Kidney glomerular epithelial cell (primary cell): Measurements from ENCODE around the gene QDPR.

Experiments used
- DNase-seq: peaks from one replicate; lab custom pipeline; 2025; lab: John Stamatoyannopoulos, UW

The QDPR gene

DNA sequence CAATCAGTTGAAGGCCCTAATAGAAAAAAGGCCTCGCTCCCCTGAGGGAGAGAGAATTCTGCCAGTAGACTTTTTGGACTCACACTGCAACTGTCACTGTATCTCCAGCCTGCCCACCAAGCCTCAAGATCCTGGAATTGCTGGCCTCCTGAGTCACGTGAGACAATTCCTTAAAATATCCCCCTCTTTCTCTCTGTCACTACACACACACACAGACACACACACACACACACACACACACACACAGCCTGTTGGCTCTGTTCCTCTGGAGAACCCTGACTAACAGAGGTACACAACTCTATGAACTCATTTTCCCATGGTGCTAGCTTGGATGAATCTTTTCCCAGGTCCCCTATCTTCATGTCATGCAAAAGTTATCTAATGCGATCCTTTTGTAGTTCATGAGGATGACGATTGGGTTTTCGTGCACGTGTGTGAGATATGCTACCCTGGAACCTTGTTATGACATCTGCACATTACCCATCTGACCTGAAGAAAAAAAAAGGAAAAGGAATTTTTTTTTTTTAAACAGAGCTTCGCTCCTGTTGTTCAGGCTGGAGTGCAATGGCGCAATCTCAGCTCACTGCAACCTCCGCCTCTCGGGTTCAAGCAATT is 16.8 kb upstream of the QDPR start:
- no peak for DNase-seq

DNA sequence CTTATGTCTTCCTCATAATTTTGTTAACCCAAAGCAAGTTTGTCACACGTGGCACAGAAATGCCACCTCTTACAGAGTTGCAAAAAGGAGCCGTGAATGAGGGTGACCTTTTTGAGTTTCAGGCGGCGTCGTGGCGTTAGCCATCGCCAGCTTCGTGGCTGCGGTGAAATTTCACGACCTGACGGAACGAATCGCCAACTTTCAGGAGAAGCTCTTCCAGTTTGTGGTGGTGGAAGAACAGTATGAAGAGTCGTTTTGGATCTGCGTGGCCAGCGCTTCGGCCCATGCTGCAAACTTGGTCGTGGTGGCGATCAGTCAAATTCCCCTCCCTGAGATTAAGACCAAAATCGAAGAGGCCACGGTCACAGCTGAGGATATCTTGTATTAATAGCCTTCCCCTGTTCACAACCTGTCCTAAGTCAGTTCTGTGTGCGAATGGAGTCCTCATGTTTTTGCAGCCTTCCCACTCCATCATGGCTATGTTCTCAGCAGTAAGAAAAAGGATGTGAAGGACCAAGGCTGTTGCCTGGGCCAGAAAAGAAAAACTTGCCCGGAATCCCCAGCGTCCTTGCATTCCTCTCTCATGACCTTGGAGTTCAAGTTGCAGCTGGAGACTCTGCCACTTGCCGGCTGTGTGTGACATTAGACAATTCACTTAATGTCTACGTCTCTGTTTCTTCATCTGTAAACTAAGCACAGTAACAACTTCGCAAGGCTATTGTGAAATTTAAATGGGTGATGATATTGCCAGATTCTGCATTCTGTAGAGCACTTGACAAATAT is 15.0 kb upstream of the QDPR start:
- DNase-seq: no peak

DNA sequence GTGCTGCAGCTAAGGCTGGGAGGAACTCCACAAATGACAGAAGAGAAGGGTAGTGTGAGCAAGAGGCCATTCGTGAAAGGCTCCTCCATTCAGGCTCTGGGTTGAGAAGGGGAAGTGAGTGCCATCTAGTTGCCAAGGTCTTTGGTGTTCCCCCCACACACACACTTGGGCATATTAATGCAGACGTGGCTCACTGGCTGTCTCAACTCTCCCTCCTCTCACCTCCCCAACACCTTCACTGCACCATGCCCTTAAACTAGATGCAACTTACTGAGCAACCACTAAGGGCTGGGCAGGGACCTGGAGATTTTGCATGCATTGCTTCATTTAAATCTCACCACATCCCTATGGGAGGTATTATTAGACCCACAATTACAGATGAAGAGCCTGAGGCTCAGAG is 11.8 kb upstream of the QDPR start:
- no peak for DNase-seq

DNA sequence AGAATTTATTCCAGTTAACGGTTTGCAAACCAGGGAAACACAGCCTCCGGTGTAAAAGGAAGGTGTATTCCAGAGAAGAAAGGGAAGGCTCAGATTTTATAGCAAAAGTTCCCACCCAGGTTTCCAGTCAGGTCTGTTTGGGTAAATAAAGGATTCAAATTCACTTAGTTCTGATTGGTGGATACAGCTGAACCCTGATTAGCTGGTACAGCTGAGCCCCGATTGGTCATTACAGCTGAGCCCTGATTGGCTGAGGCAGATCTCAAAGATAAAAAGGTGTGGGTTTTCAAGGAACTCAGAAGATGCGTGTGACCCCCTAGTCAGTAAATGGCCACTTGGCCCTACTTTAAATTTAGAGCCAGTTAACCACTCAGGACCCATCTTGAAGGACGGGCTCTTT is 9.7 kb upstream of the QDPR start:
- DNase-seq: no peak

DNA sequence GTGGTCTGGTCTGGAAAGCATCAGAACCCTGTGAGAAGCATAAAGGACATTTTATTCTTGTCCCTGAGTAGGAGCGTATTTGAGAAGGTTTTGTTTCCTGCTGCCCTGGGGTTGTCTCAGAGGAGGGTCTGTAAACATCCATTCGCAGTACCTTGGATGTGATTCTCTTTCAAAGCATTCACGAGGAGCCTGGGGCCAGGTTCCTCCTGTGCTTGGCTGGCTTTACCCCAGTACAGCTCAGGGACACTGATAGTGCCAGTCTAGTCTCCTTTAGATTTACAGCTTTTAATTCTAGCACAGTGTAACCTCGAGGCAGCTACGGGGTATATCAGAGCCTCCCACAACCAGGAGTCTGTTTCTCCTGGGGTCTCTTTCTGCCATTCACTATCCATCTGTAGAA is 5.8 kb upstream of the QDPR start:
- no peak for DNase-seq

DNA sequence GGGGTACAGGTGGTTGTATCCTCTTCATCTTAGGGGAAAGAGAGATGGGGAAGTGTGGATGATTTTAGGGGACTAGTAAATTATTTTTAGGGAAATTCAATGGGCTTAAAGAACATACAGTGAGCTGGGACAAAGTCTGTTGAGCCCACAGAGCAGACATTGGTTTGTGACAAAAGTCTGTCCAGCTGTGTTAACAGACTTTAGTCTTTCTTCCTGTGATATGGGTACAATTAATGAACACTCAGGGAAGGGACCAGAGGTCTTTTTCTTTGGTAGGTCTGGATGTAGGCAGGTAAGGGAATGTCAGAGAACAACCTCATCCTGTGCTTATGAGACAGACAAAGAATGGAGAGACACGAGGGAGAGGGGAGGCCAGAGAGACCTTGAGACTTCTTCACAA is 5.1 kb upstream of the QDPR start:
- DNase-seq: no peak

DNA sequence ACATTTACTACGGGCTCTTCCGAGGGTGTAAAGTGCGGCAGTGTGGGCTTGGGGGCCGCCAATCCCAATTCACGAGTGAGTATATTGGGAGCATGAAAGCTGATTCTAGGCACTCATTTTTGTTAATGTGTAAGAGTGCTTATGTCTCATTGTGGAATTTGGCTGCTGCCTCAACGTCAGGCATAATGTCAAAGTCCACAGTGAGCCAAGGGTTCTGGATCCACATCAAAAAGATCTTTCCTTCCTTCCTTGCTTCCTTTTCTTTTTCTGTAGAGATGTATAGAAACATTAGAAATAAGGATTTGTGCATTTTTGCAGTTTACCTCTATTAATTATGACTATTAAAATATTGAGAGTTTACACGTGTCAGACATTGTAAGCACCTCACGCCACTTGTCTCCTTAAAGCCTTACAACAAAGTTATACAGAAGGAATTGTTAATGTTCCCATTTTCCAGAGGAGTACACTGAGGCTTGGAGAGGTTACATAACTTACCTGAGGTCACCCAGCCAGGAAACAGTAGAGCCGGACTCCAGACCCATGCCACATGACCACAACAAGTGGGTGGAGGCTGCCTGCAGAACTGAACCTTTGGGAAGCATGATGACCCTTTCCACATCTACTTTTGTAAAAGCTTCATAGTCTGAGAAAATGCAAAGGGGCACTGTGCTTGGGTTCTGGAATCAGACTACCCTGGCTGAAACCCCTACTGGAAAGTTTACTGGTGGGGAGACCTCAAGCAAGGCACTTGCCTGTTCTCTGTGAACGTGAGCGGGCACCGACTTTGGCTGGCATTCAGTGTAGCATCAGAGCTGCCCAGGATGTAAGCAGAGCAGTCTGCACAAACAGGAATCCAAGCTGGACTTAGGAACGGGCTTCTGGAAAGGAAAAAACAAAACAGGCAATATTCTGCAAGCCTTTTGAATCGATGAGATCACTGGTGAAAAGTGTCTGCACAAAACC is 3.8 kb upstream of the QDPR start:
- DNase-seq: no peak

DNA sequence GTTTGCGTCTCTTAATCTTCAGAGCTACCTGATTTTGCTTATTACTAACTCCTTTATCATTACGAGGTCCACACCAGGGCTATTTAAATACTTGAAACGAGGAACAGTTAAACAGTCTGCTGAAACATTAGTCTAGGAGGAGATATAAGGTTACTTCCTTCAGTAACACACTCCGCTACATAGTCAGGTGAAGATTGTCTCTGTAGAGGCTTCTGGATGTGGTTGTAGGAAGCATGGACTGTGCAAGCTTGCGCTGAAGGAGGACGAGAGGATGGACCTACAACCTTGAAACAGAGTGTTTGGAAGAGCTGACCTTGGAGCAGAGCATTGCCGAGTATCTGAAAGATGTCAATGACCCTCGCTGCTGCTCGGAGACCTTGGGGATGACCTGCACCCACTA is 3.0 kb upstream of the QDPR start, which contains the start of gene CLRN2:
Gene CLRN2 (plus strand): TSS at position 301 of the 400 bp plus-strand sequence. CDS start 102 bp downstream, outside the sequence.
- DNase-seq: no peak

DNA sequence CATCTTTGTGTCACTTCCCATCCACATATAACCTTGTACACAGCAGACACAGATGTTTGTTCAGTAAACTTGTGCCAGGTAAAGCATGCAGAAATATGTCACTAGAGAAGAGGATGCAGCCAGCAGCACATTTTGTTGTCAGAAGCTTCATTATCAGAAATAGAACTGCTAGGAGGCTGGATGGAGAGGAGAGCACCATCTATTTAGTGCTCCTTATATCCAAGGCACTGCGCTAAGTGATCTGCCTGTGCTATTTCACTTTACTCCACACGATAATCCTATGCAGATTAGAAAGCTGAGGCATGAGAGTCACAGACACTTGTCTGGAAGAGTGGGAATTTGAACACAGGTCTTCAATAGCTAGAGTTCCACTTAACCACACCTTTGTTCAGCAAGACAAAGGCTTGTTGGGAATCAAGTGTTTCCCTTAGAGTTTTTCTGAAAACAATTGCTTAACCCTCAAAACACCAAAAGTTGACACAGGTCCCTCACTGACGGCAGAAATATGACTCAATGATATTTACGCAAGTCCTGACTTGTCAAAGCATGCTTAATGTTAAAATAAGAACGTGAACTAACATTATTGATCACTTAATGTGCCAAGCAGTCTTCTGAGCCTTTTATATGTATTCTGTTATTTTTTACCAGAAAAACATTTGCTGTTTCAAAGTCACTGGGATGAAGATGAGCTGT is 1.2 kb upstream of the QDPR start:
- DNase-seq: no peak

DNA sequence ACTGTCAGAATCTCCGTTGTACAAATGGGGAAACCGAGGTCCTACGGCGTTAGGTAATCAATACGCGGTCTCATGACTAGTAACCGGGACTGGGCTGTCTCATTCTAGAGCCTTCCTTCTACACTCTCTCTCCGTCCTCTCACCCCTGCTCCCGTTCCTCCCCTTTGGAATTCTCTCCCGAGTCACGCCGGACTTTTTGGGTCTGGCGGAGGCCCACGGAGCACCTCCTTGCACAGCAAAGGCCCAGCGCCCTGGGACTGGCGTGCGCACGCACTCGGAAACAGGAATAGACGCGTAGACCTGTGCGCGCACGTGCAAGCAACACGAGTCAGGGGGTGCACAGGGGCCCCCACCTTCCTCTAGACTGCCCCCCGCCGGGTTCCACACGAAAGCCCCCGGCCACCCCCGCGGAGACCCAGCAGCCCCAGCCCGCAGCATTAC is 361 bp downstream of the QDPR start:
- DNase-seq: no peak

DNA sequence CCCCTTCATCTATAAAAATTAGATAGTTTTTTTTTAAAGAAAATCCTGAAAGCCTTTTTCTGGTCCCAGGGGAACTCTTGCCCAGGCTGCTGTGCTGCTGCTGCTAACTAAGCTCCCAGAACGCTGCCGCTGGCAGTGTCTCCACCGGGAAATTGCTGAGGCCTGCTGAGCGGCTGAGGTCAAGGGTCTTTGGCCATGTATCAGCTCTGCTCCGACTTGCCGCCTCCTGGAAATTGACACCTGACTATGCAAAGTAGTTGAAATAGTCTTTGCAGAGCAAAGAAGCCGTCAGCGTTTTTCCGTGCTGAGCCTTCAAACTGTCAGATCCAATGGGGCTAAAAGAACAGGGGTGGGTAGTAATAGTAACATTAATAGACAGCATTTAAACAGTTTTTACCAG is 839 bp downstream of the QDPR start:
- DNase-seq: no peak

DNA sequence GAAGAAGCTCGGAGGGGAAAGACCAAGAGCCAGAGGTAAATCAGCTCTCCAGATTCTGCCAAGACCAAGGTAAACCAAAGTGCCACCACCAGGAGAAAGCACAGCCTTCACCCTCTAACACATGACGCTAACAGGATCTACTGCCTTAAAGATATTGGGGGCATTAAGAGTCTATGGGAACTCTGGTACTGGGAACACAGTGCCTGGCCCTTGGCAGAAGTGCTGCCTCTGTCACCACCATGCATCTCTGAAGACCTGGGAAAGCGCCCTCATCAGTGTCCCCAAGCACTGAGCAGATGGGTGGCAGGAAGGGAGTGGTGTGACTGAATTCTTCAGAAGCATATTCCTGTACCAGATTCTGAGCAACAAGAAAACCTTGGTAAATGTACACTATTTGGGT is 1.3 kb downstream of the QDPR start:
- DNase-seq: no peak

DNA sequence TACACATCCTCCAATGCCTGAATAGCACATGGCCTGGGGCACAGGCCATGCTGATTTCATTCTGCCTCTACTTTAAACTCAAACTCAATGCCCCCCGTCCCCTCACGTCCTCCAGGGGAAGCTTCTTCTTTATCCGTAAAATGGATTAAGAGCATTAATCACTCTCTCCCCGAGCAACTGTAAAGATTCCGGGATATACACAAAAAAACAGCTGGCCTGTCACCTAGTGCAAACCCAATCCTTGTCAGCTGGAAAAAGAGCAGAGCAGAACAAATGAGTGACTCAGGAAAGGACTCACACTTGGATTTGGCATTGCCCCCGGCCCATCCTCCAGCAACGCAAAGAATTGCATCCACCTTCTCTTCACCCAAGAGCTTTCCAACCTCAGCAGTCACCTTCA is 7.8 kb downstream of the QDPR start:
- no peak for DNase-seq

DNA sequence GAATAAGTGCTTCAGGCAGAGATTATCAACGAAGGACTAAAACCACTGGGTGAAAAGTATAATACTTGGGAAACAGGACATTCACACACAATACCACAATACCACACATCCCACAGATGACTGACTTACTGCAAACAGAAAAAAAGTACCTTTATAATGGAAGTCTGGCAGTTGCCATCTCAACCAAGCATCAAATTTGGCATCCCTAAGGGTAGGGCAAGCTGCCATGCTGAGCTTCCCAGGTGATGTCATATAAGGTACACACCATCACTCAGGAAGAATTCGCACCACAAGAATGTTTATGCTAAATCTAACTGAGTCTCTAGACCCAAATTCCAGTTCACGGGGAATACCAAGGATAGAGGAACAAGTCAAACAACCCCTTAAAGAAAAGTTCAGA is 9.1 kb downstream of the QDPR start:
- peak; percentile 16 for DNase-seq

DNA sequence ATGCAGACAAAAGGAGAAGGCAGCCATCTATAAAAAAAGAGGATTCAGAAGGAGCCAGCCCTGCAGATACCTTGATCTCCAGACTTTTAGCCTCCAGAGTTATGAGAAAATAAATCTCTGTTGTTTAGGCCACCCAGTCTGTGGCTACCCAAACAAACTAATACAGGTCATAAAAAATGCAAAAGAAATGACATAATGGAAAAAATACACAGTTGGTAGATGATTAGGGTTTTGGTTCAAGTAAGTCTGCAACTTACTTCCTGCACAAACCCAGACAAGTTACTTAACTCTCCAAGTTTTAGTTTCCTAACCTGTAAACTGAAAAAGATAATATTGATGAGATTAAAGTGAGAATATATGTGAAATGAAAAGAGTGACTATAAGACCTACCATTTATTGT is 11.3 kb downstream of the QDPR start:
- DNase-seq: no peak

DNA sequence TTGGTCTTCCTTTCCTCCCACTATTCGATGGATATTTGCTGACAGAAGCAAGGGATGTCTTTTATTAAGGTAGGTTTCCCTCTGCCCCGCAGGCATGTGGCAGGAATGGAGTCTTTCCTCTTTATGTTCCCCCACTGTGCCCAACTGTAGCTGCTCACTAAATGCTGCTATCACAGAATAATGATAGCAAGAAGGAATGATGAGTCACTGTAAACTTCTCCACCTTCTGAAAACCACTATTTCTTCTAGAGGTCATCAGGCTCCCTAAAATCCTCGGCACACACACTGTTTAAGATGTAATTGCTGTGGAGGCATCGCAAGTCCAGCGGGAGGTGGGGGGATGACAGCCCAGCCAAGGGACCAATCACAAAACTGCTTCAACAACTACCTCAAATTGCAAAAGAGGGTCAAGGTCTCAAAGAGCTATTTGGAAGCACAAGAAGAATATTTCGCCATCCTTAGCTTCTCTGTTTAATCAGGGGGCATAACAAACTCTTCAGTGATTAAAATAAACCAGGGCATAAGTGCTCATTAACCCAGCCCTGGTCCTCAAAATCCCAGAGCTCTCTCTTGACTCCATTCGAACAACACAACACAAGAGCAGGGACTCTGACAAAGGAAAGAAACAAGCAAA is 13.9 kb downstream of the QDPR start:
- DNase-seq: no peak

DNA sequence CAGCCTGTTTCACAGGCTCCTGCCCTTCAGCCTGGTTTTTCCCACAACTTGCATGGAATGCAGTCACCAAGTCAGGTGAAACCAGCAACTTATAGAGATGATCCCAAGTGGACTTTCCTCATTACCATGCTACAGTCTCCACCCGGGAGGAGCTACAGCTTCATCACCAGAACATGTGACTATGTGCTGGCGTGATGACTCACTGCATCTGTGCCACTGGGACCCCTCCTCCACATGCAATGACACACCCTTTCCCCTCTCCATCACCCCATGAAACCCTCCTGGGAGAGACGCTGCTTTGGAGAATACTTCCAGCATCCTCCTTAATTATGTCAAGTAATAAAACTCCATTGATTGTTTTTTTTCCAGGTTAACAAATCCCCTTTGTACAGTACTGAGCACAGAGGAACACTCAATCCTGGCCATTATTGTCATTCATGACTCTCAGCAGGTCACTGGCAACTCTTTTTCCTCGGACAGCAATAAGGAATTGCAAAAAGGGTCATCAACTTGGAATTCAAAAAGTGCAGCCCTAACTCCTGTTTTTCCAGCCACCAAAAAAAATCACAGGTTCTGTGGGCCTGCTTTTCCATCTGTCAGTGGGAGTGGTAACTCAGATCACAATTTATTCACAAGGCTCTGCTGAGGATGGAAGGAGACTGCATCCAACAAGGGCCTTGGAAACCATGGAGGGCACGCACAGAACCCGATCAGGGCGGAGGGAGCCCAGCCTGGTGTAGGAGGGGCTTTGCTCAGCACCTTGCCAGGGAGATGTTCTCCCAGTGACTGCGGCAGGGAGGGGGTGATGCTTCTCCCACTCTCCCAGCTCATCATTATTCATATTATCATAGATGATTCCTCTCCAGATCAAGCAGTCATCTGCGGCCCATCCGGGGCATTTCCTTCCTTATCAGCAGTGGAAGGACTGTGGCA is 17.4 kb downstream of the QDPR start:
- peak; percentile 35 for DNase-seq

DNA sequence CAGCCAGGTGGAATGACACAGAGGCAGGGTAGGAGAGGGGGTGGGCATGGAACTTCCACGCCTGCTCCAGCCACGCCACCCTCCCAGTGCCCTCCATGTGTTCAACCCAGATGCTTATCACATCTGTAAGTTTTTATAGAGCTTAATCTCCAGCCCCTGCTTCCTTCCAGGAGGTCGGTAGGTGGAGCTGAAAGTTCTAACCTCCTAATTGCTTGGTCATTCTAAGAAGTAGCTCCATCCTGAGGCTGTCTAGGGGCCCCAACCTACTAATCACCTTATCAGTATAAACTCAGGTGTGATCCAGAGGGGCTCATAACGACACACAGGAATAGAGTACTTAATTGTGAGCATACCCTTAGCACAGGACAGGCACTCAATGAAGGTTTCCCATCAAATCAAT is 18.3 kb downstream of the QDPR start:
- DNase-seq: no peak

DNA sequence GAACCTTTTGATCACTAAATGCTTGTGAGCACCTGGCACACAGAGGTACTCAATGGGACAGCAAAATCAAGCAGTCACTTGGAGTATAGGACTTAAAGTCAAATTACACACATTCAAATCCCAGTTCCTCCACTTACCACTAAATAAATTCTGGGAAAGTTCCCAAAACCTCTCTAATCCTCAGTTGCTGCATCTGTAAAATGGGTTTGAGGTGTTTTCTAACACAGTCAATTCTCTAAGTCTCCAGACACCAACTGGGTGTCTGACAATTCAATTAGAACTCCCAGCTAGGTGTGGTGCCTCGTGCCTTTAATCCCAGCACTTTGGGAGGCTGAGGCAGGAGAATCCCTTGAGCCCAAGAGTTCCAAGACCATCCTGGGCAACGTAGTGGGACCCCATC is 19.0 kb downstream of the QDPR start:
- DNase-seq: no peak

DNA sequence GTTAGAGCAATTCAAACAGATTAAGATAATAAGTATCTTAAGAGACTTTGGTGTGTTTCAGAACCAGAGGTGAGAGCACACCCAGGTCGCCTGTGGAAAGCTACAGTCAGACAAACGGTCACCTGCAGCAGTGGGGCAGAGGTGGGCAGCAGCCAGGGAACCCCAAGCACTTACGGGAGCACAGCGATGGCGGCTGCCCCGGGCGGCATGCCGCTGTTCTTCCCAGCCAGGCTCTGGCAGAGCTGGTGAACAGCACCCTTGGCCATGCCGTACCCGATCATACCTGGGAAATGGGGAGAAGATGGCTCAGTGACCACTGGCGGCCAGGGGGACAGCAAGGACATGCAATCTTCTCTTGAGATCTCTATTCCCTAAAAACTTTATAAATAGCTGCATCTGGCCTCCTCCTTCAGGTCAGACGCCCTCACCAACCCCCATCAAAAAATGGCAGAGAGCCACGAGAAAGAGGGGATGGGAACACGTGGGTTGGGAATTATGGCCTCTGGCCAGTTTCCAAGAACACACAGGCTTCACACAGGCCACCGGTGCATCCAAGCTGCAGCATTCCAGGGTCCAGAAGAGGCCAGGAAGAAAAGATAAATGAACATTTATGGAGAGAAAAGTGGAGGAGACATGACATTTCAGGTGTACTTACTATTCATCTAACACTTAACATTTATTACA is 19.7 kb downstream of the QDPR start:
- no peak for DNase-seq
